ENCODE measurements around the gene SCRN2. TPM values are rescaled to one million over a fixed set of nuclear protein-coding genes. Genes with fewer than 3 reads are reported as not detected.

SCRN2 gene
- polyA plus RNA-seq, 4 donors, result 46.0 to 127 (median 99.7) TPM

DNA sequence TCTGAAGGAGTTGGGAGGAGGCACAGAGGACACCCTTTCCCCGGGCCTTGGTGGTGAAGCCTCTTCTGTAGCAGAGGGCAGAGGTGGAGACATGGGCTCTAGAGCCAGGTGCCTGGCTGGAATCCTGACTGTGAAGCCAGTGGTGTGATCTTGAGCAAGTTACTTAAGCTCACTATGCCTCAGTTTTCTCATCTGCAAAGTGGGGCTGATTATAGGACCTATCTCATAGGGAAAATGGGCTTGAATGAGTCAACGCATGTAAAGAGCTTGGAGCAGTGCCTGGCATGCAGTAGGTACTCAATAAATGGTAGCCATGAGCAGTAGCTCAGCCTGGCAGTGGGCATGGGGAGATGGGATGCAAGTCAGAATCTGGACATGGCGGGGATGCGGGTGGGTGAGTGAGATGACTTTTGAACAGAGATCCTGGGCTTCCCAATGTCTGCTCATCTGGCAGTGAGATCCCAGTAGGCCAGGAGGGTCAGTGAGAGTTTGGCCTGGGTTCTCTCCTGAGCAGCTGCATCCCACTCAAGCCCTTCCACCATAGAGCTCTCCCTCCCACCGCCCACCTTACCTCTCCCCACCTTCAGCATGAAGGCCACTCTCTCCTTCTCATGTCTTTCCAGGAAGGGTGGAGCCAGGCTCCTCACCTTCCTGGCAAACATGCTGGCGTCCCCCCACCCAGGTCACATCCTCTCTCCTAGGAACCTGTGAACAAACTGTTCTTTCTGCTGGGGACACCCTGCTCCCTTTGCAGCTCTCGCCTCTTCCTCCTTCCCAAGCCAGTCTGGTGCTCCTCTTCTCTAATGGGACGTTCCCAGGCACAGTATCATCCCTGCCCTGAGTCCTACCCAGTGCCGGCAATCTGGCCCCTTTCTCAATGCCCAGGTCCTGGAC is 41.9 kb upstream of the SCRN2 start:
- peak overlapping the region; percentile 12 to 86 (median 85) for H3K27ac ChIP-seq (ENCODE audit: low read depth in 1 of 3, low read length in 2 of 3)
- peaks cover 0 to 68% (median 9%) of the 10 kb centered on the region in 3 donors for H3K4me1 ChIP-seq (ENCODE audit: control insufficient read depth in 3 of 3, insufficient read depth in 2 of 3, low read depth in 1 of 3, low read length in 2 of 3)
- WGBS, 3 donors, result 62 to 76% (median 70%) methylated on average over 9 of the region's 9 CpGs

DNA sequence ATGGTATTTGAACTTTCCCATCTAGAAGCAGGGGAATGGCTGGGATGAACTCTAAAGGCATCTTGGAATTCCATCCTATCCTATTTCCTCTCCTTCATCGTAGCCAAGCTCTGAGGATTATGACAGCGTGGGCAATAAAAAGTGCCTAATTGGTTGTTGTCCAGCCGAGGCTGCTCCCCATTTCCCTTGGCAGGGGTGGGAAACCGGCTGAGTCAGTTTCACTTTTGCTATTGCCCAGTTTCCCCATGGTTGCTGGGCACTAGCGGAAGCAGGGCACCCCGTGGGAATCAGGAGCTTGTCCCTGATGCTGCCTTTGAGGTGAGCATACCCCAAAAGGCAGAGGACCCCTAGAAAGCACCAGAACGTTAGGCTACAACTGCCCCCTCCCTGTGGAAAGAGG is 41.2 kb upstream of the SCRN2 start:
- H3K9me3 ChIP-seq (ENCODE audit: control insufficient read depth in 2 of 2, insufficient read depth in 1 of 2, low read depth in 1 of 2, low read length in 1 of 2), result no peaks in the 10 kb centered on the region
- H3K27ac ChIP-seq (ENCODE audit: low read depth in 1 of 3, low read length in 2 of 3), result peak overlapping the region in 2 of 3 donors; percentile 24 to 85
- FAIRE-seq, result no peak
- no peaks in the 10 kb centered on the region for H3K36me3 ChIP-seq (ENCODE audit: control insufficient read depth in 3 of 3, insufficient read depth in 2 of 3, low read depth in 1 of 3, low read length in 3 of 3)
- no peaks in the 10 kb centered on the region for H3K27me3 ChIP-seq (ENCODE audit: control insufficient read depth in 3 of 3, insufficient read depth in 3 of 3, low read length in 3 of 3)
- H3K4me1 ChIP-seq (ENCODE audit: control insufficient read depth in 3 of 3, insufficient read depth in 2 of 3, low read depth in 1 of 3, low read length in 2 of 3), result peaks cover 0 to 74% (median 9%) of the 10 kb centered on the region in 3 donors
- WGBS, 3 donors, result 6 to 24% (median 22%) methylated on average over 7 of the region's 7 CpGs
- DNase-seq, result peak; percentile 74 to 90
- no peak overlapping the region for H3K4me3 ChIP-seq (ENCODE audit: low read depth in 1 of 3, low read length in 3 of 3)

More for the DNA sequence above, 41.9 kb upstream of the SCRN2 start:
- Histone ChIP-seq H3K9me3 (ENCODE audit: control insufficient read depth in 2 of 2, insufficient read depth in 1 of 2, low read depth in 1 of 2, low read length in 1 of 2) (no peaks in the 10 kb centered on the region), H3K36me3 (ENCODE audit: control insufficient read depth in 3 of 3, insufficient read depth in 2 of 3, low read depth in 1 of 3, low read length in 3 of 3) (no peaks in the 10 kb centered on the region), H3K27me3 (ENCODE audit: control insufficient read depth in 3 of 3, insufficient read depth in 3 of 3, low read length in 3 of 3) (no peaks in the 10 kb centered on the region), H3K4me3 (ENCODE audit: low read depth in 1 of 3, low read length in 3 of 3) (no peak overlapping the region)
- DNase-seq, result peak in 1 of 2 donors; percentile 21
- FAIRE-seq, result no peak

DNA sequence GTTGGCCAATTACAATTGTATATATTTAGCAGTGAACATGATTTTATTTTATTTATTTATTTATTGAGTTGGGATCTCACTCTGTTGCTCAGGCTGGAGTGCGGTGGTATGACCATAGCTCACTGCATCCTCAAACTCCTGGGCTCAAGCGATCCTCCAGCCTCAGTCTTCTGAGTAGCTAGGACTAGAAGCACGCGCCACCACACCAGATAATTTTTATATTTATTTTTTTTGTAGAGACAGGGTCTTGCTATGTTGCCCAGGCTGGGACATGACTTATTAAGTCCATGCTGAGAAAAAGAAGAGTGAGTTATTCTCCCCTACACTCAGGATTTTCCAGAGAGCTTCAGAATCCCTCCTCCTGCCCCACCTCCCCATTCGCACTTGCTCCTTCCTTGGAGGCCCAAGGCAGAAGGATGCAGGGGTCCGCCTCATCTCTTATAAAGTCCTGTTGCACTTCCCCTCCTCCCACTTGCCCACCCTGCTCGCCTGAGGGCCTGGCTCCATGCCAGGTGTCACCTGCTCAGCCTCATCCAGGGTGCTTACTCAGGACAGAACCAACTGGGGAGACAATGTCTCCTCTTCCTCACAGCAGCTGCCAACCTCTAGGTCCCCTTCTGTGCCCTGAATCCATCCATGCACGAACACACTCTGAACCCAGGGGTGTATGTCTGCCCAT is 38.8 kb upstream of the SCRN2 start:
- Histone ChIP-seq H3K27ac (ENCODE audit: low read depth in 1 of 3, low read length in 2 of 3) (no peak overlapping the region), H3K9me3 (ENCODE audit: control insufficient read depth in 2 of 2, insufficient read depth in 1 of 2, low read depth in 1 of 2, low read length in 1 of 2) (no peaks in the 10 kb centered on the region), H3K27me3 (ENCODE audit: control insufficient read depth in 3 of 3, insufficient read depth in 3 of 3, low read length in 3 of 3) (no peaks in the 10 kb centered on the region), H3K4me3 (ENCODE audit: low read depth in 1 of 3, low read length in 3 of 3) (no peak overlapping the region), H3K36me3 (ENCODE audit: control insufficient read depth in 3 of 3, insufficient read depth in 2 of 3, low read depth in 1 of 3, low read length in 3 of 3) (no peaks in the 10 kb centered on the region), H3K4me1 (ENCODE audit: control insufficient read depth in 3 of 3, insufficient read depth in 2 of 3, low read depth in 1 of 3, low read length in 2 of 3) (peaks cover 0 to 65% (median 9%) of the 10 kb centered on the region in 3 donors)
- WGBS, 3 donors, result 80 to 88% (median 82%) methylated on average over 8 of the region's 8 CpGs
- DNase-seq (no peak), FAIRE-seq (no peak)

DNA sequence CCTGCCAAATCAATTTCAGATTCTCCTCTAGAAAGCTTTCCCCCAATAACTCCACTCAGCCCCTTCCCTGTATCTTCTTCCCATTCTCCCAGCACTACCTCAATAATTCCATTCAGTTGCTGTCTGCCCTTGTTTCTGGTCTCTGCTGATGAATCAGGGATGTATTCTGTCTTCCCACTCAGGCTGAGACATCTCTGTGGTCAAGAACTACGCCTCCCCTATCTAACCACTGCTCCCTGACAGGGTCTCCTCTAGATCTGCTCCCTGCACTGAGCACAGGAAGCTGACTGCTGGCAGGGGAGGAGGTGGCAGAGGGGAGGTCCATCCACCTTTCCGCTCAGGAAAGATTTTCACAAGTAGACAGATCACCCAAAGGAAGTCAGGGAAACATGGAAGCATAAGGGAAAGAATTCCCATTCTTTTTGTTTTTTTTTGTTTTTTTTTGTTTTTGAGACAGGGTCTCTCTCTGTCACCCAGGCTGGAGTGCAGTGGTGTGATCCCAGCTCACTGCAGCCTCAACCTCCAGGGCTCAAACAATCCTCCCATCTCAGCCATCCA is 38.0 kb upstream of the SCRN2 start:
- Histone ChIP-seq H3K27ac (ENCODE audit: low read depth in 1 of 3, low read length in 2 of 3) (no peak overlapping the region), H3K36me3 (ENCODE audit: control insufficient read depth in 3 of 3, insufficient read depth in 2 of 3, low read depth in 1 of 3, low read length in 3 of 3) (no peaks in the 10 kb centered on the region), H3K27me3 (ENCODE audit: control insufficient read depth in 3 of 3, insufficient read depth in 3 of 3, low read length in 3 of 3) (no peaks in the 10 kb centered on the region), H3K4me1 (ENCODE audit: control insufficient read depth in 3 of 3, insufficient read depth in 2 of 3, low read depth in 1 of 3, low read length in 2 of 3) (peaks cover 0 to 57% (median 9%) of the 10 kb centered on the region in 3 donors), H3K4me3 (ENCODE audit: low read depth in 1 of 3, low read length in 3 of 3) (no peak overlapping the region), H3K9me3 (ENCODE audit: control insufficient read depth in 2 of 2, insufficient read depth in 1 of 2, low read depth in 1 of 2, low read length in 1 of 2) (no peaks in the 10 kb centered on the region)
- DNase-seq (no peak), FAIRE-seq (no peak)
- WGBS, 3 donors, result 66 to 84% (median 79%) methylated on average over 2 of the region's 2 CpGs

DNA sequence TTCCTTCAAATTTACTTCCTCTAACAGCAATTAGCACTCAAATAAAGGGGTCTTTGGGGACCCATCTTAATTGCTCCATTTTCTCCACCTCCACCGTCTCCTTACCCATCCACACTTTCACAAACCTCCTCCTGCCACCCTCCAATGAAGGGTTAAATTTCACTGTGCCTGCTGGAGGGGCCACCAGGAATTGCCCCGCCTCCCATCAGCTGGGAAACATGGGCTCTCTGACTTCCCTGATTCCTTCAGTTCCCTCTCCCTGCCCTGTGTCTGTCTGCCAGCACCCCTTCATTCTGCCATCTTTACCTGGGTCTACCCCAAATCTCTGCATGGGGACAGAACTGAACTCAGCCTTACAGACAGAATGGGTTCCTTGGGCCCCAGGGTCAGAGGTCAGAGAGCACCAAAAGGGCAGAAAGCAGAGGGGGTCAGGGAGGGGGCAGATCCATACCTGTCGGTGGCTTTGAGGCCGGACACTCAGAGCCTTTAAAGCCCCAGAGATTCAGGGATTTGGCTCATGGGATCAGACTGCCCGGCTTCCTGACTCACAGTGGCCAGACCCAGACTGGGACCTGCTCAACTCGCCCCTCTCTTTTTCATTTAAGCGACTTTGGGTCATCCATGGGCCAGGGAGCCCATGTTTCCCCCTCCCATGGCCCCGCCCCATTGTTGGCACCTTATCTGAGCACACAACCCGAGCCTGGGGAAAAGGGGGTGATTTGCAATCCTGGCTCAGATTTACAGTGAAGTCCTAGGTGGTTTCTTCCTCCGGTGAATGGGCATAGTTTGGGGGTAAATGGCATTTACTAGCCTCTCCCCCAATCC is 37.3 kb upstream of the SCRN2 start:
- no peak for FAIRE-seq
- WGBS, 3 donors, result 53 to 63% (median 63%) methylated on average over 10 of the region's 10 CpGs

DNA sequence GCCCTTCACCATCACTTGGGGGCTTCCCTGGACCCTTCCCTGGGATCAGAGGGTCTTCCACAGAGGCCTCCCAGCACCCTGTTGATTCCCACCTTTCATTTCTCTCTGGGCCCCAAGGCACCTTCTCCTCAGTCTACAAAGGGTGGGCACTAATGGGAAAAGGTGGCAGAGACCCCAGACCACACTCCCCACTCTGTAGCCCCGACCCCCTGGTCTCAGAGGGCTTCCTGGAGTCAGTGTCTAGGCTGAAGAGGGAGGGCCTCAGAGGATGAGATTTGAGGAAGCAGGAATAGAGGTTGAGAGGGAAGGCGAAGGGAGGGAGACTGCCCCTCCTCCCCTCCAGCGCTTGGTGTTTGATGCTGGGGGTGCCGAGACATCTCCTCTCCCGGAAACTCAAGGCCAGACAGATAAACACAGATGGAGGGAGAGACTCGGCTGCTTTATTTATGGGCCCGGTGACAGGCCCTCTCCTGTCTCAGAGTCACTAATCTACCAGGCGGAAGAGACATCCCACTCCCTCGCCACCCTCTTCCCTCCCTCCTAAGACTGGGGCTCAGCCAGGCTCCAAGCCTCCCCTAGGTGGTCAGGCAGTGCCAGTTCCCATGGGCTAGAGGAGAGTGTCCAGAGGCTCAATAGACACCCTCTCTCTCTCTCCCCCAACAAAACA is 36.4 kb upstream of the SCRN2 start:
- H3K36me3 ChIP-seq (ENCODE audit: control insufficient read depth in 3 of 3, insufficient read depth in 2 of 3, low read depth in 1 of 3, low read length in 3 of 3), result no peaks in the 10 kb centered on the region
- H3K9me3 ChIP-seq (ENCODE audit: control insufficient read depth in 2 of 2, insufficient read depth in 1 of 2, low read depth in 1 of 2, low read length in 1 of 2), result no peaks in the 10 kb centered on the region
- H3K27me3 ChIP-seq (ENCODE audit: control insufficient read depth in 3 of 3, insufficient read depth in 3 of 3, low read length in 3 of 3), result peaks cover 3 to 8% (median 3%) of the 10 kb centered on the region in 3 donors
- peaks cover 0 to 45% (median 3%) of the 10 kb centered on the region in 3 donors for H3K4me1 ChIP-seq (ENCODE audit: control insufficient read depth in 3 of 3, insufficient read depth in 2 of 3, low read depth in 1 of 3, low read length in 2 of 3)
- 59 to 80% (median 69%) methylated on average over 7 to 9 of the region's 9 CpGs for WGBS, 3 donors
- no peak for DNase-seq
- no peak overlapping the region for H3K4me3 ChIP-seq (ENCODE audit: low read depth in 1 of 3, low read length in 3 of 3)
- H3K27ac ChIP-seq (ENCODE audit: low read depth in 1 of 3, low read length in 2 of 3), result no peak overlapping the region
- no peak for FAIRE-seq

More for the DNA sequence above, 37.3 kb upstream of the SCRN2 start:
- H3K4me1 ChIP-seq (ENCODE audit: control insufficient read depth in 3 of 3, insufficient read depth in 2 of 3, low read depth in 1 of 3, low read length in 2 of 3), result peaks cover 0 to 50% (median 3%) of the 10 kb centered on the region in 3 donors
- H3K27me3 ChIP-seq (ENCODE audit: control insufficient read depth in 3 of 3, insufficient read depth in 3 of 3, low read length in 3 of 3), result no peaks in the 10 kb centered on the region
- no peak overlapping the region for H3K27ac ChIP-seq (ENCODE audit: low read depth in 1 of 3, low read length in 2 of 3)
- DNase-seq, result no peak
- H3K36me3 ChIP-seq (ENCODE audit: control insufficient read depth in 3 of 3, insufficient read depth in 2 of 3, low read depth in 1 of 3, low read length in 3 of 3), result no peaks in the 10 kb centered on the region
- no peak overlapping the region for H3K4me3 ChIP-seq (ENCODE audit: low read depth in 1 of 3, low read length in 3 of 3)
- no peaks in the 10 kb centered on the region for H3K9me3 ChIP-seq (ENCODE audit: control insufficient read depth in 2 of 2, insufficient read depth in 1 of 2, low read depth in 1 of 2, low read length in 1 of 2)

DNA sequence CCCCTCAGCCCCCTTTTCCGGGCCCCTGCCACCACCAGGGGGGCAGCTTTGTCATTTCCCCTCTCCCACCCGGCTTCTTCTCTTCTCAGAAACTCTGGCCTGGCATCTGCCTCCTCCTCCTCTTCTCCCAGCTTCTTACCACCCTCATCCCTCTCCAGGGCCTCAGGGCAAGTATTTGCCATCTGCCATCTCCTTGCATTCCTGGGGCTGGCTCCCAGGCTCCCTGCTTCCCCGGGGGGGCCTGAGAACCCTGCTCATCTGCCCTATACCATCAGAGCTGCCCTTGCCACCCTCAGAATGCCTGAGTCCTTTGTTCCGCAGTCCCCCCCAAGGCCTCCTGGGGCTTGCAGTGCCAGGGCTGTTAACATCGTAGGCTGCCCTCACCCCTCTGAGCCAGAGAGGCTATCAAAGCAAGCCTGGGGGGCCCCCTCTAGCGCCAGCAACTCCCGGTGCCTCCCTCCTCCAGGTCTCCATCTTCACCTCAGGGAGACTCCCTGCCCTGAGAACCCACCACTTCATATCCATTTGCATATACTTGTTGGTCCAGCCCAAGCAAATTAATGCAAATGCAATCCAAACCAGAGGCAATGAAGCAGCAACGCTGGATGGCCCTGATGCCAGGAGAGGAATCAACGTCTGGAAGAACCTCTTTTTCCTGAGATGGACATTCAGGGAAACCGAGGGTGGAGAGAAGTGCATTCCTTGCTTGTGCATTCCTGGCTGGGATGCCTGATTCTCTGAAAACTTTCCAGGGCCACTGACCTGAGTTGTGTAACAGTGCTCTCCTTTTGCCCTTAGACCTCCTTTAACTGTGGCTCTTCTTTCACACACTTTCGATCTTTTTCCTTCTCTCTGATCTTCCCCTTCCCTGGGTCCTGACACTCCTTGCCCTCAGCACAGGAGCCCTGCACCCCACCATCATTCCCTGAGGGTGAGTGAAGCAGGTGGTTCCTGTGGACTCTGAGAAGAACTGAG is 34.2 kb upstream of the SCRN2 start:
- Histone ChIP-seq H3K27me3 (ENCODE audit: control insufficient read depth in 3 of 3, insufficient read depth in 3 of 3, low read length in 3 of 3) (peaks cover 3 to 23% (median 3%) of the 10 kb centered on the region in 3 donors), H3K4me3 (ENCODE audit: low read depth in 1 of 3, low read length in 3 of 3) (no peak overlapping the region), H3K27ac (ENCODE audit: low read depth in 1 of 3, low read length in 2 of 3) (no peak overlapping the region), H3K36me3 (ENCODE audit: control insufficient read depth in 3 of 3, insufficient read depth in 2 of 3, low read depth in 1 of 3, low read length in 3 of 3) (no peaks in the 10 kb centered on the region), H3K4me1 (ENCODE audit: control insufficient read depth in 3 of 3, insufficient read depth in 2 of 3, low read depth in 1 of 3, low read length in 2 of 3) (peaks cover 0 to 33% (median 0%) of the 10 kb centered on the region in 3 donors), H3K9me3 (ENCODE audit: control insufficient read depth in 2 of 2, insufficient read depth in 1 of 2, low read depth in 1 of 2, low read length in 1 of 2) (no peaks in the 10 kb centered on the region)
- 63 to 76% (median 63%) methylated on average over 11 of the region's 11 CpGs for whole genome bisulfite sequencing, 3 donors
- FAIRE-seq, result no peak
- DNase-seq, result no peak
